SK-N-SH treated with all-trans-retinoic acid at 6 μM for 48 hours (cell line): Measurements from ENCODE around the gene ITPA.

Source experiments
- ARNTL ChIP-seq: fragments of 450-650 bp; formaldehyde crosslinking; IDR thresholded peaks from 2 replicates; pipeline ENCODE4 v1.5.0; 2020; ENCODE audit warnings: low read depth, mild to moderate bottlenecking, moderate library complexity, borderline replicate concordance
- GLIS3 ChIP-seq: fragments of 250-450 bp; sonication (Bioruptor Pico); IDR thresholded peaks from 2 replicates; pipeline ENCODE4 v1.5.0; 2020; ENCODE audit warnings: mild to moderate bottlenecking, moderate library complexity
- RARB ChIP-seq: fragments of 250-450 bp; sonication (Bioruptor Pico); IDR thresholded peaks from 2 replicates; pipeline ENCODE4 v1.8.0; 2021; ENCODE audit warnings: mild to moderate bottlenecking, moderate library complexity
- TCF4 ChIP-seq: fragments of 250-450 bp; sonication (Bioruptor Pico); IDR thresholded peaks from 2 replicates; pipeline ENCODE4 v1.8.0; 2021; ENCODE audit warnings: mild to moderate bottlenecking, moderate library complexity, borderline replicate concordance
- ZC3H10 ChIP-seq: fragments of 250-450 bp; sonication (Bioruptor Pico); IDR thresholded peaks from 2 replicates; pipeline ENCODE4 v1.5.1; 2021; ENCODE audit warnings: mild to moderate bottlenecking, moderate library complexity
- ZFP3 ChIP-seq: fragments of 250-450 bp; sonication (Bioruptor Pico); IDR thresholded peaks from 2 replicates; pipeline ENCODE4 v1.5.0; 2020; ENCODE audit warnings: mild to moderate bottlenecking, moderate library complexity
- ZFP30 ChIP-seq: fragments of 450-650 bp; formaldehyde crosslinking; IDR thresholded peaks from 2 replicates; pipeline ENCODE4 v1.5.0; 2022; ENCODE audit warnings: mild to moderate bottlenecking, moderate library complexity
- ZNF565 ChIP-seq: fragments of 450-650 bp; formaldehyde crosslinking; conservative IDR thresholded peaks from 2 replicates; pipeline ENCODE4 v1.5.0; 2020; ENCODE audit warnings: low read depth, mild to moderate bottlenecking, moderate library complexity
- ZNF8 ChIP-seq: fragments of 450-650 bp; formaldehyde crosslinking; IDR thresholded peaks from 2 replicates; pipeline ENCODE4 v1.5.0; 2020; ENCODE audit warnings: mild to moderate bottlenecking, moderate library complexity
- TF ChIP-seq, protein P1 (sequence below): fragments of 250-450 bp; sonication (Bioruptor Pico); IDR thresholded peaks from 2 replicates; pipeline ENCODE4 v1.8.0; 2021; ENCODE audit warnings: low read depth, mild to moderate bottlenecking, moderate library complexity, borderline replicate concordance
- TF ChIP-seq, protein P2 (sequence below): fragments of 250-450 bp; sonication (Bioruptor Pico); IDR thresholded peaks from 2 replicates; pipeline ENCODE4 v1.8.0; 2020; ENCODE audit warnings: mild to moderate bottlenecking, moderate library complexity, borderline replicate concordance
- TF ChIP-seq, protein P3 (sequence below): fragments of 250-450 bp; sonication (Bioruptor Pico); IDR thresholded peaks from 2 replicates; pipeline ENCODE4 v1.5.1; 2020; ENCODE audit warnings: low read depth, mild to moderate bottlenecking, moderate library complexity
- TF ChIP-seq, protein P4 (sequence below): fragments of 250-450 bp; sonication (Bioruptor Pico); IDR thresholded peaks from 2 replicates; pipeline ENCODE4 v1.5.0; 2020; ENCODE audit warnings: mild to moderate bottlenecking, moderate library complexity

DNA sequence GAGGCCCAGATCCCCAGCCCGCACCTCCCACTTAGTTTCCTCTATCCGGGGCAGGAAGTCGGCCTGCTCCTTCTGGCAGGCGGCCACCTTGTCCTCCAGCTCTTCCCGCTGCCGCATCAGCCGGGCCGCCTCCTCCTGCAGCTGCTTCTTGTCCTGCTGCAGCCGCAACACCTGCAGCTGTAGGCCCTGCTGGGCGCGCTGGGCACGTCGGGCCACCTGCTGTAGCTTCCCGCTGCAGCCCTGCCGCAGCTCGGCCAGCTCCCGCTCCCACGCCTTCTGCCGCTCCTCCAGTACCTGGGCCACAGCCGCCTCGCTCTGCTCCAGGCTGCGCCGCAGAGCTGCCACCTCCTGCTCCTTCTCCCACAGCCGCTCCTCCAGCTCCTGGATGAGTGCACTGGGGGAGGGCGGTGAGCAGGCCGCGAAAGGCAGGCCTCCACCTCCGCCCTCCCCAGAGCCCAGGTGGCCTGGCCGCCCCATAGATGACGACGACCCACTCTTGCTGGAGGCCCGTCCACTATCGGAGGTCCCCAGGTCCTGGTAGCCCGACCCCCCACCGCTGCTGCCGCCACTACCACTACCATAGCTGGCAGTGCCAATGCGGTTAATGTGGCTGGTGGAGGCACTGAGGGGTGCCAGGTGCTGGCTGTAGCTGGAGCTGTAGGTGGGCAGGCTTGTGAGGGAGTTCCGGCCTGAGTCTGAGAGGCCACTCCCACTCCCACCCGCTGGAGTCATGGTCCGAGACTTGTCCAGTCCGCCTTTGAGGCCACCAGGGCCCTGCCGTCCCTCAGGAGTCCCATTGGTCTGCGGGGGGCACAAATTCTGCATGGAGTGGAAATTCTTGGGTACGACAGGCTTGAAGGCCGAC lies 43.6 kb upstream of the ITPA start:
- no peak for TF ChIP-seq ZFP3 (CRISPR knock-in tag)
- TF ChIP-seq, protein P1, sequence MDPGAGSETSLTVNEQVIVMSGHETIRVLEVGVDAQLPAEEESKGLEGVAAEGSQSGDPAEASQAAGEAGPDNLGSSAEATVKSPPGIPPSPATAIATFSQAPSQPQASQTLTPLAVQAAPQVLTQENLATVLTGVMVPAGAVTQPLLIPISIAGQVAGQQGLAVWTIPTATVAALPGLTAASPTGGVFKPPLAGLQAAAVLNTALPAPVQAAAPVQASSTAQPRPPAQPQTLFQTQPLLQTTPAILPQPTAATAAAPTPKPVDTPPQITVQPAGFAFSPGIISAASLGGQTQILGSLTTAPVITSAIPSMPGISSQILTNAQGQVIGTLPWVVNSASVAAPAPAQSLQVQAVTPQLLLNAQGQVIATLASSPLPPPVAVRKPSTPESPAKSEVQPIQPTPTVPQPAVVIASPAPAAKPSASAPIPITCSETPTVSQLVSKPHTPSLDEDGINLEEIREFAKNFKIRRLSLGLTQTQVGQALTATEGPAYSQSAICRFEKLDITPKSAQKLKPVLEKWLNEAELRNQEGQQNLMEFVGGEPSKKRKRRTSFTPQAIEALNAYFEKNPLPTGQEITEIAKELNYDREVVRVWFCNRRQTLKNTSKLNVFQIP: no peak
- no peak for TF ChIP-seq TCF4
- TF ChIP-seq, protein P2, sequence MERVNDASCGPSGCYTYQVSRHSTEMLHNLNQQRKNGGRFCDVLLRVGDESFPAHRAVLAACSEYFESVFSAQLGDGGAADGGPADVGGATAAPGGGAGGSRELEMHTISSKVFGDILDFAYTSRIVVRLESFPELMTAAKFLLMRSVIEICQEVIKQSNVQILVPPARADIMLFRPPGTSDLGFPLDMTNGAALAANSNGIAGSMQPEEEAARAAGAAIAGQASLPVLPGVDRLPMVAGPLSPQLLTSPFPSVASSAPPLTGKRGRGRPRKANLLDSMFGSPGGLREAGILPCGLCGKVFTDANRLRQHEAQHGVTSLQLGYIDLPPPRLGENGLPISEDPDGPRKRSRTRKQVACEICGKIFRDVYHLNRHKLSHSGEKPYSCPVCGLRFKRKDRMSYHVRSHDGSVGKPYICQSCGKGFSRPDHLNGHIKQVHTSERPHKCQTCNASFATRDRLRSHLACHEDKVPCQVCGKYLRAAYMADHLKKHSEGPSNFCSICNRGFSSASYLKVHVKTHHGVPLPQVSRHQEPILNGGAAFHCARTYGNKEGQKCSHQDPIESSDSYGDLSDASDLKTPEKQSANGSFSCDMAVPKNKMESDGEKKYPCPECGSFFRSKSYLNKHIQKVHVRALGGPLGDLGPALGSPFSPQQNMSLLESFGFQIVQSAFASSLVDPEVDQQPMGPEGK (CRISPR knock-in tag): no peak
- no peak for TF ChIP-seq RARB (CRISPR knock-in tag)
- no peak for TF ChIP-seq ZFP30 (CRISPR knock-in tag)
- TF ChIP-seq GLIS3 (CRISPR knock-in tag): no peak
- TF ChIP-seq, protein P3, sequence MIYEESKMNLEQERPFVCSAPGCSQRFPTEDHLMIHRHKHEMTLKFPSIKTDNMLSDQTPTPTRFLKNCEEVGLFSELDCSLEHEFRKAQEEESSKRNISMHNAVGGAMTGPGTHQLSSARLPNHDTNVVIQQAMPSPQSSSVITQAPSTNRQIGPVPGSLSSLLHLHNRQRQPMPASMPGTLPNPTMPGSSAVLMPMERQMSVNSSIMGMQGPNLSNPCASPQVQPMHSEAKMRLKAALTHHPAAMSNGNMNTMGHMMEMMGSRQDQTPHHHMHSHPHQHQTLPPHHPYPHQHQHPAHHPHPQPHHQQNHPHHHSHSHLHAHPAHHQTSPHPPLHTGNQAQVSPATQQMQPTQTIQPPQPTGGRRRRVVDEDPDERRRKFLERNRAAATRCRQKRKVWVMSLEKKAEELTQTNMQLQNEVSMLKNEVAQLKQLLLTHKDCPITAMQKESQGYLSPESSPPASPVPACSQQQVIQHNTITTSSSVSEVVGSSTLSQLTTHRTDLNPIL (CRISPR knock-in tag): no peak
- TF ChIP-seq ARNTL (CRISPR knock-in tag): no peak
- no peak for TF ChIP-seq ZC3H10 (CRISPR knock-in tag)
- no peak for TF ChIP-seq ZNF565 (CRISPR knock-in tag)
- TF ChIP-seq ZNF8 (CRISPR knock-in tag): no peak
- TF ChIP-seq, protein P4, sequence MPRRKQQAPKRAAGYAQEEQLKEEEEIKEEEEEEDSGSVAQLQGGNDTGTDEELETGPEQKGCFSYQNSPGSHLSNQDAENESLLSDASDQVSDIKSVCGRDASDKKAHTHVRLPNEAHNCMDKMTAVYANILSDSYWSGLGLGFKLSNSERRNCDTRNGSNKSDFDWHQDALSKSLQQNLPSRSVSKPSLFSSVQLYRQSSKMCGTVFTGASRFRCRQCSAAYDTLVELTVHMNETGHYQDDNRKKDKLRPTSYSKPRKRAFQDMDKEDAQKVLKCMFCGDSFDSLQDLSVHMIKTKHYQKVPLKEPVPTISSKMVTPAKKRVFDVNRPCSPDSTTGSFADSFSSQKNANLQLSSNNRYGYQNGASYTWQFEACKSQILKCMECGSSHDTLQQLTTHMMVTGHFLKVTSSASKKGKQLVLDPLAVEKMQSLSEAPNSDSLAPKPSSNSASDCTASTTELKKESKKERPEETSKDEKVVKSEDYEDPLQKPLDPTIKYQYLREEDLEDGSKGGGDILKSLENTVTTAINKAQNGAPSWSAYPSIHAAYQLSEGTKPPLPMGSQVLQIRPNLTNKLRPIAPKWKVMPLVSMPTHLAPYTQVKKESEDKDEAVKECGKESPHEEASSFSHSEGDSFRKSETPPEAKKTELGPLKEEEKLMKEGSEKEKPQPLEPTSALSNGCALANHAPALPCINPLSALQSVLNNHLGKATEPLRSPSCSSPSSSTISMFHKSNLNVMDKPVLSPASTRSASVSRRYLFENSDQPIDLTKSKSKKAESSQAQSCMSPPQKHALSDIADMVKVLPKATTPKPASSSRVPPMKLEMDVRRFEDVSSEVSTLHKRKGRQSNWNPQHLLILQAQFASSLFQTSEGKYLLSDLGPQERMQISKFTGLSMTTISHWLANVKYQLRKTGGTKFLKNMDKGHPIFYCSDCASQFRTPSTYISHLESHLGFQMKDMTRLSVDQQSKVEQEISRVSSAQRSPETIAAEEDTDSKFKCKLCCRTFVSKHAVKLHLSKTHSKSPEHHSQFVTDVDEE (CRISPR knock-in tag): no peak
